HEK293T (cell line): ENCODE measurements around the gene GPR158.
"Not testable (repeated sequence)": the region's sequence is repeated elsewhere in the genome, so short reads cannot be mapped to it uniquely, and the experiment has no call there.

Experiments used
- CTCF ChIA-PET: fragments of 350-600 bp; formaldehyde crosslinking; extraction: SDS; loops from one replicate; lab custom pipeline; 2021; ENCODE audit warnings: antibody characterized with exemption, inconsistent platforms; lab: Yijun Ruan, JAX
- POLR2A ChIA-PET: fragments of 350-600 bp; formaldehyde crosslinking; extraction: SDS; loops from one replicate; lab custom pipeline; 2020; ENCODE audit warnings: antibody characterized with exemption, inconsistent platforms; lab: Yijun Ruan, JAX
- DNase-seq: peaks from one replicate; pipeline ENCODE4 v3.0.0; 2012; ENCODE audit warnings: mixed read lengths; ENCODE audit errors: extremely low spot score
- ARNT ChIP-seq: fragments of 450-650 bp; IDR thresholded peaks from 2 replicates; pipeline ENCODE4 v1.6.1; 2017; ENCODE audit warnings: mild to moderate bottlenecking
- BHLHE40 ChIP-seq: fragments of 450-650 bp; IDR thresholded peaks from 2 replicates; pipeline ENCODE4 v1.6.1; 2016; ENCODE audit warnings: mild to moderate bottlenecking, moderate library complexity, borderline replicate concordance
- CTBP1 ChIP-seq: fragments of 450-650 bp; IDR thresholded peaks from 2 replicates; pipeline ENCODE4 v1.6.1; 2016; ENCODE audit warnings: borderline replicate concordance
- ELF4 ChIP-seq: fragments of 450-650 bp; IDR thresholded peaks from 2 replicates; pipeline ENCODE4 v1.6.1; 2017; ENCODE audit warnings: antibody characterized with exemption
- FOXA1 ChIP-seq: fragments of 450-650 bp; IDR thresholded peaks from 2 replicates; pipeline ENCODE4 v1.6.1; 2016; ENCODE audit warnings: mild to moderate bottlenecking
- FOXK2 ChIP-seq: fragments of 450-650 bp; IDR thresholded peaks from 2 replicates; pipeline ENCODE4 v1.6.1; 2016; ENCODE audit warnings: mild to moderate bottlenecking
- FOXM1 ChIP-seq: fragments of 450-650 bp; IDR thresholded peaks from 2 replicates; pipeline ENCODE4 v1.6.1; 2017; ENCODE audit warnings: mild to moderate bottlenecking, borderline replicate concordance
- HDGF ChIP-seq: fragments of 450-650 bp; IDR thresholded peaks from 2 replicates; pipeline ENCODE4 v1.6.1; 2017; ENCODE audit warnings: antibody characterized with exemption, borderline replicate concordance
- L3MBTL2 ChIP-seq: fragments of 450-650 bp; conservative IDR thresholded peaks from 2 replicates; pipeline ENCODE4 v1.6.1; 2016; ENCODE audit warnings: mild to moderate bottlenecking
- LEF1 ChIP-seq: fragments of 450-650 bp; IDR thresholded peaks from 2 replicates; pipeline ENCODE4 v1.6.1; 2017; ENCODE audit warnings: mild to moderate bottlenecking, borderline replicate concordance
- NFRKB ChIP-seq: fragments of 450-650 bp; IDR thresholded peaks from 2 replicates; pipeline ENCODE4 v1.6.1; 2016; ENCODE audit warnings: mild to moderate bottlenecking, moderate library complexity
- SP1 ChIP-seq: fragments of 450-650 bp; IDR thresholded peaks from 2 replicates; pipeline ENCODE4 v1.6.1; 2017
- SUZ12 ChIP-seq: fragments of 450-650 bp; IDR thresholded peaks from 2 replicates; pipeline ENCODE4 v1.6.1; 2016; ENCODE audit warnings: mild to moderate bottlenecking
- TARDBP ChIP-seq: fragments of 450-650 bp; IDR thresholded peaks from 2 replicates; pipeline ENCODE4 v1.6.1; 2016
- ZNF384 ChIP-seq: fragments of 450-650 bp; IDR thresholded peaks from 2 replicates; pipeline ENCODE4 v1.6.1; 2016
- TF ChIP-seq, protein P1 (sequence below): fragments of 450-650 bp; IDR thresholded peaks from 2 replicates; pipeline ENCODE4 v1.6.1; 2016

GPR158 gene

DNA sequence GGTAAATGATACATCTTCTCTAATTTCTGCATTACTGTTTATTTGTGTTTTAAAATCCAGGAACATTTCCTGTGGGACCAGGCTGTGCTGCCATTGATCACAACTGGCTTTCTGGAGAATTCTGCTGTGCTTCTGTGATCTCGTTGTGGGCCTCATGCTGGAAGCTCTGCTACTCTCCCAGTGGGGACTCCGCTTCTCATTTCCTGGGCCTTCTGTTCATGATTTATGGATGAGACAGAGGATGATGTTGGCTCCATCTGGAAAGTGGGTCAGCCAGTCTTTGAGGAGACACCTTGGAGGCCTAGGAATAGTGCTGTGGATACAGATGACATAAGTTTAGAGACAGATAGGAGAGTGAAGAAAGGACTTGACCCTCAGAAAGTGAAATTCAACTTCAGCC, 15.2 kb upstream of the GPR158 start:
- CTCF ChIA-PET: no interaction called here
- no peak for DNase-seq
- TF ChIP-seq TARDBP (no peak), SUZ12 (no peak), FOXA1 (no peak), ARNT (no peak), NFRKB (no peak), SP1 (no peak), ZNF384 (no peak), FOXM1 (no peak), CTBP1 (no peak), LEF1 (no peak), ELF4 (no peak), L3MBTL2 (no peak), HDGF (no peak), BHLHE40 (no peak)
- TF ChIP-seq, protein P1, sequence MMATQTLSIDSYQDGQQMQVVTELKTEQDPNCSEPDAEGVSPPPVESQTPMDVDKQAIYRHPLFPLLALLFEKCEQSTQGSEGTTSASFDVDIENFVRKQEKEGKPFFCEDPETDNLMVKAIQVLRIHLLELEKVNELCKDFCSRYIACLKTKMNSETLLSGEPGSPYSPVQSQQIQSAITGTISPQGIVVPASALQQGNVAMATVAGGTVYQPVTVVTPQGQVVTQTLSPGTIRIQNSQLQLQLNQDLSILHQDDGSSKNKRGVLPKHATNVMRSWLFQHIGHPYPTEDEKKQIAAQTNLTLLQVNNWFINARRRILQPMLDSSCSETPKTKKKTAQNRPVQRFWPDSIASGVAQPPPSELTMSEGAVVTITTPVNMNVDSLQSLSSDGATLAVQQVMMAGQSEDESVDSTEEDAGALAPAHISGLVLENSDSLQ: no peak
- POLR2A ChIA-PET: no interaction called here

DNA sequence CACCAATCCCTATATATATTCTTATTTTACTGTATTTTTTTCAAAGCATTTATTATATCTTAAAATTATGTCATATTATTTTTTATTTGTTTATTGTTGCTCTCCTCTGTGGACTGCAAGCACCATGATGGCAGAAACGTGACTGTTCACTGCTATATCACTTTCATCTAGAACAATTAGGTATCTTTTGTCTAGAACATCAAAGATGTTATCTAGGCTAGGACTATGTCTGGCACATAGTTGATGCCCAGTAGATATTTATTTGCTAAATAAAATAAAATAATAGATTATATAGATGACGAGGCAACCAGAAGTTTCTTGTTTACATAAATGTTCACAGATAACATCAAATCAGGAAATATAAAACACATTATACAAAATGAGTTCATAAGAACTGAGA, 12.4 kb upstream of the GPR158 start:
- ChIA-PET CTCF (no interaction called here), POLR2A (no interaction called here)
- TF ChIP-seq TARDBP (no peak), LEF1 (no peak), NFRKB (no peak), BHLHE40 (no peak), ARNT (no peak), HDGF (no peak)
- no peak for DNase-seq

DNA sequence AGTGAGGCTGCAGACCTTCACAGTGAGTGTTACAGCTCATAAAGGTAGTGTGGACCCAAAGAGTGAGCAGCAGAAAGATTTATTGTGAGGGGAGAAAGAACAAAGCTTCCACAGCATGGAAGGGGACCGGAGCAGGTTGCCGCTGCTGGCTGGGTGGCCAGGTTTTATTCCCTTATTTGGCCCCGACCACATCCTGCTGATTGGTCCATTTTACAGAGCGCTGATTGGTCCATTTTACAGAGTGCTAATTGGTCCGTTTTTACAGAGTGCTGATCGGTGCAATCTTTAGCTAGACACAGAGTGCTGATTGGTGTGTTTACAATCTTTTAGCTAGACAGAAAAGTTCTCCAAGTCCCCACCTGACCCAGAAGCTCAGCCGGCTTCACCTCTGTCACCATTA, 11.3 kb upstream of the GPR158 start:
- POLR2A ChIA-PET, DNase-seq: not testable (repeated sequence)
- CTCF ChIA-PET: interaction anchor here (0.7 kb wide), 1 partner anchor 522 kb away, joined by 4 read pairs; no protein-coding TSS in a partner anchor

DNA sequence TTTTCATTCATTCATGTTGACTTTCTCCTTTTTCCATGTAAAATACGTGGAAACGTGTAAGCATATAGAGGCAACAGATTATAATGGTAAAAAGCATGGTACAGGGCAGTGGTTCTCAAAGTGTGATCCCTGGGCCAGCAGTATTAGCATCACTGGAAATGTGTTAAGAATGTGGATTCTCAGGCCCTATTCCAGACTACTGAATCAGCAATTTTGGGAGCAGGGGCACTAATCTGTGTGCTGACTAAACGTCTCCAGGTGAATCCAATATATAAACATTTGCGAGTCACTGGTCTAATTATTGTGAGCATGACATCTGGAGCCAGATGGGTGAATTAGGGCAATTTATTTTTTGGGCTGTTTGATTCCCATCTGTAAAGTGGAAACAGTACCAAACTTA, 5.1 kb upstream of the GPR158 start:
- TF ChIP-seq FOXA1: no peak
- no peak for TF ChIP-seq TARDBP
- no peak for TF ChIP-seq FOXK2
- no peak for TF ChIP-seq SUZ12
- TF ChIP-seq LEF1: no peak
- TF ChIP-seq FOXM1: no peak
- TF ChIP-seq CTBP1: no peak
- TF ChIP-seq ARNT: no peak
- TF ChIP-seq ELF4: no peak
- TF ChIP-seq ZNF384: no peak
- TF ChIP-seq, protein P1: no peak
- no peak for TF ChIP-seq BHLHE40
- TF ChIP-seq HDGF: no peak
- no peak for DNase-seq
- ChIA-PET POLR2A (no interaction called here), CTCF (no interaction called here)

DNA sequence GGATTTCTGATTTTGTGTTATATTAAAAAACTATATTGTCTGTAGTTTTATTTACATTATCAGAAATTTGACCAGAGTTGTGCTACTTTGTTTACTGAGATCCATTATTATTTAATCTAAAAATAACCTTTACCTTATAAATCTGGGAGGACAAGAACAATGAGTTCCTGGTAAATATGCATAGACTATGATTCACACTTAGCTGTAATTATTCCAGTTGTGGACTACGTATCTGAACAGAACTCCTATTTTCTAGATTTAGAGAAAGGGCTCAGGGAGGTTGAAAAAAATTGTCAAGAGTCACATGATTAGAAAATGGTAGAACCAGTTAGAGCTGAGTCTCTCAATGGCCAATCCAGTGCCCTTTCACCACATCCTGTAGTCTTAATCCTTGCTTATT, 4.2 kb upstream of the GPR158 start:
- TF ChIP-seq LEF1 (no peak), TARDBP (no peak), FOXK2 (no peak), SUZ12 (no peak), ZNF384 (no peak), ARNT (no peak), ELF4 (no peak), SP1 (no peak), HDGF (no peak), L3MBTL2 (no peak), BHLHE40 (no peak), FOXM1 (no peak), FOXA1 (no peak), CTBP1 (no peak), NFRKB (no peak)
- TF ChIP-seq, protein P1: no peak
- POLR2A ChIA-PET: no interaction called here
- CTCF ChIA-PET: interaction anchor here (0.5 kb wide), 1 partner anchor 374 kb away, joined by 4 read pairs; no protein-coding TSS in a partner anchor
- no peak for DNase-seq

DNA sequence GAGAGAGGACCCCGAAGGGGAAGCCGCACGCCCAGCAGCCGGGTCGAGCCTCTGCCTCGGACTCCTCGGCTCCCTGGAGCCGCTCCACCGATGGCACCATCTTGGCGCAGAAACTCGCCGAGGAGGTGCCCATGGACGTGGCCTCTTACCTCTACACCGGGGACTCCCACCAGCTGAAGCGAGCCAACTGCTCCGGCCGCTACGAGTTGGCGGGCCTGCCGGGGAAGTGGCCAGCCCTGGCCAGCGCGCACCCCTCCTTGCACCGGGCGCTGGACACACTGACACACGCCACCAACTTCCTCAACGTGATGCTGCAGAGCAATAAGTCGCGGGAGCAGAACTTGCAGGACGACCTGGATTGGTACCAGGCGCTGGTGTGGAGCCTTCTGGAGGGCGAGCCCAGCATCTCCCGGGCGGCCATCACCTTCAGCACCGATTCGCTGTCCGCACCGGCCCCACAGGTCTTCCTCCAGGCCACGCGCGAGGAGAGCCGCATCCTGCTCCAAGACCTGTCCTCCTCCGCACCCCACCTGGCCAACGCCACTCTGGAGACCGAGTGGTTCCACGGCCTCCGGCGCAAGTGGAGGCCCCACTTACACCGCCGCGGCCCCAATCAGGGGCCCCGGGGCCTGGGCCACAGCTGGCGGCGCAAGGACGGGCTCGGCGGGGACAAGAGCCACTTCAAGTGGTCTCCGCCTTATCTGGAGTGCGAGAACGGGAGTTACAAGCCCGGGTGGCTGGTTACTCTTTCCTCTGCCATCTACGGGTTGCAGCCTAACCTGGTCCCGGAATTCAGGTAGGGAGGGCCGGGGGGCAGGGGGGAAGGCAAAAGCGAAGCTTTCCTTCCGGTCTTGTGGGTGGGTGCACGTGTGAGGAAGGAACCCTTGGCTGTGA, 973 bp downstream of the GPR158 start:
- TF ChIP-seq HDGF: no peak
- no peak for TF ChIP-seq NFRKB
- TF ChIP-seq ARNT: no peak
- no peak for TF ChIP-seq SUZ12
- POLR2A ChIA-PET: no interaction called here
- no peak for DNase-seq
- CTCF ChIA-PET: no interaction called here
